Pancreas (tissue), 10 donors: ENCODE data around the gene SRCIN1. TPM values are rescaled to one million over a fixed set of nuclear protein-coding genes. Genes with fewer than 3 reads are reported as not detected.
A peak's percentile ranks its signal among the peaks of the same experiment; 100 is the strongest.
"Not testable (repeated sequence)": the region's sequence is repeated elsewhere in the genome, so short reads cannot be mapped to it uniquely, and the experiment has no call there.

Source experiments
- ATAC-seq, 4 donors: fragments of 200-7000 bp; cut with Tn5 transposase; one replicate each; pipeline versions ENCODE4 v1.8.0 to v1.9.1; 2020; ENCODE audit warnings: mild to moderate bottlenecking in 4 of 4, moderate library complexity in 4 of 4
- DNase-seq, 6 donors: peaks; one replicate each; pipeline ENCODE4 v3.0.0-alpha.2; 2020
- FAIRE-seq: peaks from 2 replicates; lab custom pipeline; 2012; peaks lifted over from hg19 to GRCh38; lab: Jason Lieb, UNC
- H3K27ac ChIP-seq, 4 donors: fragments of 200-600 bp; sonication (generic); 1 replicate in 3 of 4; 2 replicates in 1 of 4; pipeline versions ENCODE4 v1.5.0 to v1.8.0; 2020
- H3K27me3 ChIP-seq, 4 donors: fragments of 200-600 bp; one replicate each; pipeline ENCODE4 v1.8.0; 2021
- H3K36me3 ChIP-seq, 3 donors: fragments of 200-600 bp; sonication (generic) in 1 of 3; one replicate each; pipeline versions ENCODE4 v1.5.0 to v1.8.0; 2020 to 2021
- H3K4me1 ChIP-seq, 3 donors: fragments of 200-600 bp; one replicate each; pipeline ENCODE4 v1.8.0; 2021
- H3K4me3 ChIP-seq, 4 donors: fragments of 200-600 bp; sonication (generic) in 2 of 4; one replicate each; pipeline versions ENCODE4 v1.5.0 to v1.8.0; 2020 to 2021
- H3K9me3 ChIP-seq, 4 donors: fragments of 200-600 bp; one replicate each; pipeline ENCODE4 v1.8.0; 2021
- CTCF ChIP-seq, 4 donors: fragments of 200-600 bp; sonication (generic) in 3 of 4; IDR thresholded peaks; one replicate each; pipeline versions ENCODE4 v1.5.0 to v1.8.0; 2021; ENCODE audit warnings: antibody characterized with exemption in 4 of 4
- WGBS, 2 donors: extraction: QIAGEN DNeasy Blood & Tissue Kit; methylation state at CpG; one replicate each; pipeline ENCODE4 v1.1.7; 2013; 5-methylcytosine and 5-hydroxymethylcytosine counted together
- intact Hi-C, 3 donors: fragments of 100-400 bp; cut with DNase I; formaldehyde crosslinking; loops; one replicate each; pipeline versions ENCODE4 v1.11.1 to v1.14.2; 2022
- polyA plus RNA-seq, 2 donors: library from polyadenylated mRNA; stranded (reverse); fragments of 200-250 nt; gene quantifications; one replicate each; pipeline ENCODE4 v1.2.3, GENCODE V29; 2013
- total RNA-seq, 6 donors: library from RNA; stranded (reverse); fragmentation: NEBNext Ultra II Directional in 4 of 6; extraction: Animal tissue kit (Norgen Biotek cat#: 25700) in 4 of 6; gene quantifications; one replicate each; pipeline versions ENCODE4 v1.2.1 to v1.2.4, GENCODE V29; 2021 to 2023
- donor health status: healthy with polysubstance abuse.
- donor health status: DM: no; HTN: no; CAD: no; lungs with moderate emphysema.
- donor health status: DM: no; HTN: no; CAD: no.
- donor health status: control.
- donor health status: control.
- donor health status: Bipolar disorder and iron deficiency.
- donor health status: DM: yes; HTN: yes; CAD: no.
- donor health status: DM: no; HTN: no; CAD: no.
- donor health status: DM: no; HTN: no; CAD: no.
- donor health status: DM: yes; HTN: yes; CAD: no.

Gene SRCIN1
- 1 to 10 TPM; 5.8 to 9.3 (median 8.2) TPM for total RNA-seq
- 10 to 100 TPM; 18.4 to 30.3 TPM for polyA plus RNA-seq

GRCh38 chr17:38605841-38606645 lies at the start of gene SRCIN1:
Gene SRCIN1, minus strand, starts transcription at chr17:38605952. Its CDS starts 247 bp downstream, at chr17:38605705.
- Histone ChIP-seq H3K4me3 (peak within 1 kb of the TSS; percentile 32 to 71 (median 59)), H3K4me1 (peaks cover 0 to 5% (median 4%) of the 10 kb centered on the region in 3 donors), H3K27me3 (no peaks in the 10 kb centered on the region), H3K36me3 (no peaks in the 10 kb centered on the region), H3K9me3 (no peaks in the 10 kb centered on the region), H3K27ac (peak within 1 kb of the TSS; percentile 61 to 73 (median 66))
- intact Hi-C loops: loop anchor here in 1 of 3 donors (10.0 kb wide), 1 partner anchor 49 kb away; no protein-coding TSS in a partner anchor
- peak; percentile 54 to 89 (median 74) for DNase-seq
- ATAC-seq: peak; percentile 65 to 77 (median 76)
- 0 to 1% methylated on average over 26 to 101 of the region's 105 CpGs for WGBS, 2 donors
- FAIRE-seq: no peak
- peak; percentile 94 to 99 (median 97) for TF ChIP-seq CTCF (IDR thresholded peaks at IDR 0.05)

GRCh38 chr17:38654411-38655398 lies 49.0 kb upstream of the SRCIN1 start:
- H3K4me1 ChIP-seq: peaks cover 0 to 2% (median 0%) of the 10 kb centered on the region in 3 donors
- 48 to 59% methylated on average over 21 of the region's 21 CpGs for WGBS, 2 donors
- H3K36me3 ChIP-seq: no peaks in the 10 kb centered on the region
- H3K4me3 ChIP-seq: no peak overlapping the region
- no peaks in the 10 kb centered on the region for H3K9me3 ChIP-seq
- ATAC-seq: no peak
- DNase-seq: peak in 2 of 6 donors; percentile 9 to 26
- intact Hi-C loops: loop anchor here in 1 of 3 donors (10.0 kb wide), 1 partner anchor 50 kb away; the partner anchor contains the start of gene SRCIN1
- no peak overlapping the region for H3K27ac ChIP-seq
- no peaks in the 10 kb centered on the region for H3K27me3 ChIP-seq
- TF ChIP-seq CTCF (IDR thresholded peaks at IDR 0.05): no peak
- no peak for FAIRE-seq

- no peak overlapping the region for H3K4me3 ChIP-seq
- intact Hi-C loops: loop anchor here in 1 of 3 donors (10.0 kb wide), 1 partner anchor 49 kb away; the partner anchor contains the start of gene SRCIN1
- no peak for ATAC-seq
- WGBS, 2 donors: 74 to 77% methylated on average over 5 of the region's 5 CpGs
- H3K36me3 ChIP-seq: no peaks in the 10 kb centered on the region
- FAIRE-seq: no peak
- no peak for DNase-seq
- TF ChIP-seq CTCF (IDR thresholded peaks at IDR 0.05): no peak
- no peaks in the 10 kb centered on the region for H3K27me3 ChIP-seq
- H3K9me3 ChIP-seq: no peaks in the 10 kb centered on the region
- H3K4me1 ChIP-seq: peaks cover 0 to 2% (median 0%) of the 10 kb centered on the region in 3 donors
- no peak overlapping the region for H3K27ac ChIP-seq
Measured at GRCh38 chr17:38653679-38654078, 47.9 kb upstream of the SRCIN1 start.

- DNase-seq (peak in 1 of 6 donors; percentile 8), FAIRE-seq (no peak), ATAC-seq (no peak)
- Histone ChIP-seq H3K9me3 (no peaks in the 10 kb centered on the region), H3K4me1 (peaks cover 0 to 1% (median 0%) of the 10 kb centered on the region in 3 donors), H3K27me3 (no peaks in the 10 kb centered on the region), H3K27ac (no peak overlapping the region), H3K4me3 (no peak overlapping the region), H3K36me3 (no peaks in the 10 kb centered on the region)
- 85 to 86% methylated on average over 1 of the region's 1 CpG for WGBS, 2 donors
- TF ChIP-seq CTCF (IDR thresholded peaks at IDR 0.05): no peak
- intact Hi-C loops: loop anchor here in 1 of 3 donors (10.0 kb wide), 1 partner anchor 48 kb away; the partner anchor contains the start of gene SRCIN1
Measured at GRCh38 chr17:38653230-38653629, 47.5 kb upstream of the SRCIN1 start.

GRCh38 chr17:38650653-38651173 lies 45.0 kb upstream of the SRCIN1 start:
- not testable (repeated sequence) for H3K27ac ChIP-seq, H3K4me1 ChIP-seq, H3K9me3 ChIP-seq, H3K27me3 ChIP-seq, H3K36me3 ChIP-seq, H3K4me3 ChIP-seq, FAIRE-seq, ATAC-seq
- peak in 1 of 6 donors; percentile 15 for DNase-seq
- WGBS, 2 donors: 78 to 91% methylated on average over 11 of the region's 11 CpGs
- intact Hi-C loops: loop anchor here in 1 of 3 donors (10.0 kb wide), 1 partner anchor 46 kb away; the partner anchor contains the start of gene SRCIN1
